Umbilical cord (tissue), 1 donor: Measurements from ENCODE around the gene SUCLG1. TPM values are rescaled to one million over a fixed set of nuclear protein-coding genes. Genes with fewer than 3 reads are reported as not detected.

ENCODE experiments used
- total RNA-seq: library from RNA; depleted of rRNA; stranded (reverse); fragments of >200 nt; gene quantifications from one replicate; pipeline ENCODE4 v1.2.3, GENCODE V29; 2014; ENCODE audit warnings: low replicate concordance; ENCODE audit not compliant: insufficient read depth

Gene SUCLG1
- total RNA-seq, 1 donor from 2014 or later: 63.8 TPM

Other genes with a start within 250 kb of the SUCLG1 start
- 0.96 TPM for gene DNAH6, start 57.2 kb upstream of the SUCLG1 start, total RNA-seq